Fibroblast of lung (primary cell): ENCODE results near the gene MRPS12.

ENCODE experiments used
- EZH2 ChIP-seq: IDR thresholded peaks from 2 replicates; pipeline ENCODE4 v1.5.1; 2012; ENCODE audit warnings: low read length, control low read depth, mild to moderate bottlenecking; ENCODE audit errors: missing control alignments
- TF ChIP-seq, protein P1 (sequence below), 2 donors: IDR thresholded peaks in 1 of 2; conservative IDR thresholded peaks in 1 of 2; 1 replicate in 1 of 2; 2 replicates in 1 of 2; pipeline ENCODE4 v1.5.1; 2011 to 2012; ENCODE audit warnings: low read length in 2 of 2, control low read depth in 1 of 2, inconsistent platforms in 1 of 2, low read depth in 1 of 2, mild to moderate bottlenecking in 1 of 2

DNA sequence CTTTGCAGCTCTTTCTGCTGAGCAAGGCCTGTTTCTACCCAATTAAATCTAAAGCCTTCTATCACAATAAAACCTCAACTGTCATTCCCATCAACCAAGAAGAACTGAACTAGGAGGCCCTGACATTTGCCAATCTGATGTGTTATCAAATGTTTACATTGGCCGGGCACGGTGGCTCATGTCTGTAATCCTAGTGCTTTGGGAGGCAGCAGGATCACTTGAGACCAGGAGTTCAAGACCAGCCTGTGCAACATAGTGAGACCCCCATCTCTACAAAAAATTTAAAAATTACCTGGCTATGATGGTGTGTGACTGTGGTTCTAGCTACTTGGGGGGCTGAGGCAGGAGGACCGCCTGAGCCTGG, 47.6 kb downstream of the MRPS12 start:
- no peak for TF ChIP-seq EZH2
- TF ChIP-seq, protein P1, sequence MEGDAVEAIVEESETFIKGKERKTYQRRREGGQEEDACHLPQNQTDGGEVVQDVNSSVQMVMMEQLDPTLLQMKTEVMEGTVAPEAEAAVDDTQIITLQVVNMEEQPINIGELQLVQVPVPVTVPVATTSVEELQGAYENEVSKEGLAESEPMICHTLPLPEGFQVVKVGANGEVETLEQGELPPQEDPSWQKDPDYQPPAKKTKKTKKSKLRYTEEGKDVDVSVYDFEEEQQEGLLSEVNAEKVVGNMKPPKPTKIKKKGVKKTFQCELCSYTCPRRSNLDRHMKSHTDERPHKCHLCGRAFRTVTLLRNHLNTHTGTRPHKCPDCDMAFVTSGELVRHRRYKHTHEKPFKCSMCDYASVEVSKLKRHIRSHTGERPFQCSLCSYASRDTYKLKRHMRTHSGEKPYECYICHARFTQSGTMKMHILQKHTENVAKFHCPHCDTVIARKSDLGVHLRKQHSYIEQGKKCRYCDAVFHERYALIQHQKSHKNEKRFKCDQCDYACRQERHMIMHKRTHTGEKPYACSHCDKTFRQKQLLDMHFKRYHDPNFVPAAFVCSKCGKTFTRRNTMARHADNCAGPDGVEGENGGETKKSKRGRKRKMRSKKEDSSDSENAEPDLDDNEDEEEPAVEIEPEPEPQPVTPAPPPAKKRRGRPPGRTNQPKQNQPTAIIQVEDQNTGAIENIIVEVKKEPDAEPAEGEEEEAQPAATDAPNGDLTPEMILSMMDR (conservative IDR thresholded peaks at IDR 0.05 in 1 of 2, IDR thresholded peaks at IDR 0.05 in 1 of 2; ENCODE audit: low read depth in 1 of 2, low read length in 2 of 2), result no peak
